H9 (cell line): Measurements from ENCODE around the gene WRAP73. TPM values are rescaled to one million over a fixed set of nuclear protein-coding genes. Genes with fewer than 3 reads are reported as not detected.

Source experiments
- DNase-seq: peaks from one replicate; pipeline ENCODE4 v3.0.0-alpha.2; 2017
- H2AFZ ChIP-seq: one replicate; pipeline ENCODE4 v1.6.1; 2013; ENCODE audit warnings: mild to moderate bottlenecking, low read length, control low read depth, moderate library complexity
- H2AK5ac ChIP-seq: 2 replicates; pipeline ENCODE4 v1.6.1; 2013; ENCODE audit warnings: low read length, control low read depth, mixed read lengths; ENCODE audit not compliant: insufficient read length
- H2BK120ac ChIP-seq: one replicate; pipeline ENCODE4 v1.6.1; 2013; ENCODE audit warnings: low read depth, mild to moderate bottlenecking, low read length, control low read depth, inconsistent platforms; ENCODE audit not compliant: poor library complexity, severe bottlenecking
- H2BK12ac ChIP-seq: 2 replicates; pipeline ENCODE4 v1.6.1; 2013; ENCODE audit warnings: low read length, control low read depth, mixed read lengths, low read depth; ENCODE audit not compliant: insufficient read length
- H2BK15ac ChIP-seq: 2 replicates; pipeline ENCODE4 v1.6.1; 2013; ENCODE audit warnings: low read depth, low read length, control low read depth
- H2BK20ac ChIP-seq: one replicate; pipeline ENCODE4 v1.6.1; 2013; ENCODE audit warnings: low read depth, mild to moderate bottlenecking, low read length, control low read depth, inconsistent platforms; ENCODE audit not compliant: poor library complexity, severe bottlenecking
- H2BK5ac ChIP-seq: 2 replicates; pipeline ENCODE4 v1.6.1; 2013; ENCODE audit warnings: low read length, control low read depth, mixed read lengths; ENCODE audit not compliant: insufficient read length
- H3K14ac ChIP-seq: 2 replicates; pipeline ENCODE4 v1.6.1; 2013; ENCODE audit warnings: low read length, control low read depth; ENCODE audit not compliant: insufficient read depth
- H3K18ac ChIP-seq: 2 replicates; pipeline ENCODE4 v1.6.1; 2013; ENCODE audit warnings: low read depth, mild to moderate bottlenecking, mixed read lengths, low read length, control low read depth; ENCODE audit not compliant: insufficient read length
- H3K23ac ChIP-seq: 2 replicates; pipeline ENCODE4 v1.6.1; 2013; ENCODE audit warnings: low read length, control low read depth, mixed read lengths, low read depth; ENCODE audit not compliant: insufficient read length
- H3K23me2 ChIP-seq: 2 replicates; pipeline ENCODE4 v1.6.1; 2013; ENCODE audit warnings: low read depth, mild to moderate bottlenecking, mixed read lengths, low read length, control low read depth; ENCODE audit not compliant: insufficient read length, poor library complexity, severe bottlenecking
- H3K27ac ChIP-seq: 2 replicates; pipeline ENCODE4 v1.5.1; 2013; ENCODE audit warnings: low read length, control low read depth, mixed read lengths, low read depth; ENCODE audit not compliant: insufficient read length
- H3K27me3 ChIP-seq: 2 replicates; pipeline ENCODE4 v1.6.1; 2013; ENCODE audit warnings: low read length, control low read depth, inconsistent platforms; ENCODE audit not compliant: insufficient read depth
- H3K4ac ChIP-seq: 2 replicates; pipeline ENCODE4 v1.6.1; 2013; ENCODE audit warnings: low read depth, mild to moderate bottlenecking, control low read depth, inconsistent platforms, low read length, moderate library complexity
- H3K4me1 ChIP-seq: 2 replicates; pipeline ENCODE4 v1.6.1; 2013; ENCODE audit warnings: low read length, control low read depth, inconsistent platforms; ENCODE audit not compliant: insufficient read depth
- H3K4me2 ChIP-seq: 2 replicates; pipeline ENCODE4 v1.6.1; 2013; ENCODE audit warnings: low read length, control low read depth, mixed read lengths; ENCODE audit not compliant: insufficient read length, insufficient read depth
- H3K56ac ChIP-seq: 2 replicates; pipeline ENCODE4 v1.6.1; 2013; ENCODE audit warnings: low read depth, mild to moderate bottlenecking, mixed read lengths, low read length, control low read depth; ENCODE audit not compliant: insufficient read length
- H3K79me1 ChIP-seq: 2 replicates; pipeline ENCODE4 v1.6.1; 2013; ENCODE audit warnings: low read depth, mild to moderate bottlenecking, moderate library complexity, low read length, control low read depth, inconsistent platforms; ENCODE audit not compliant: insufficient read depth, poor library complexity, severe bottlenecking
- H3K79me2 ChIP-seq: 2 replicates; pipeline ENCODE4 v1.6.1; 2013; ENCODE audit warnings: low read length, control low read depth, inconsistent platforms; ENCODE audit not compliant: insufficient read depth
- H3K9ac ChIP-seq: 2 replicates; pipeline ENCODE4 v1.6.1; 2013; ENCODE audit warnings: low read length, control low read depth, mixed read lengths; ENCODE audit not compliant: insufficient read length; ENCODE audit errors: extremely low read depth
- H3K9me3 ChIP-seq: one replicate; pipeline ENCODE4 v1.6.1; 2013; ENCODE audit warnings: low read depth, low read length, inconsistent platforms; ENCODE audit not compliant: control insufficient read depth
- H3T11ph ChIP-seq: one replicate; pipeline ENCODE4 v1.6.1; 2013; ENCODE audit warnings: mild to moderate bottlenecking, low read length, control low read depth, inconsistent platforms
- H4K20me1 ChIP-seq: one replicate; pipeline ENCODE4 v1.6.1; 2013; ENCODE audit not compliant: control insufficient read depth, insufficient read length, insufficient read depth
- H4K5ac ChIP-seq: 2 replicates; pipeline ENCODE4 v1.6.1; 2013; ENCODE audit warnings: low read depth, mild to moderate bottlenecking, mixed read lengths, low read length, control low read depth; ENCODE audit not compliant: insufficient read length
- H4K8ac ChIP-seq: replicated peaks from 2 replicates; pipeline ENCODE4 v1.6.1; 2013; ENCODE audit warnings: low read length, control low read depth, mixed read lengths, low read depth; ENCODE audit not compliant: insufficient read length
- H4K91ac ChIP-seq: 2 replicates; pipeline ENCODE4 v1.6.1; 2013; ENCODE audit warnings: low read depth, mild to moderate bottlenecking, moderate library complexity, mixed read lengths, low read length, control low read depth; ENCODE audit not compliant: insufficient read length
- H3K27ac Mint-ChIP-seq, 3 experiments: 2 replicates in 2 of 3; 3 replicates in 1 of 3; pipeline ENCODE4 v1.8.0; 2020 to 2021; ENCODE audit warnings: mixed read lengths in 3 of 3, mild to moderate bottlenecking in 1 of 3, moderate library complexity in 1 of 3
- H3K27me3 Mint-ChIP-seq: 2 replicates; pipeline ENCODE4 v1.8.0; 2021; ENCODE audit warnings: low read depth, mild to moderate bottlenecking, moderate library complexity, mixed read lengths
- H3K36me3 Mint-ChIP-seq, 3 experiments: 2 replicates in 2 of 3; 3 replicates in 1 of 3; pipeline ENCODE4 v1.8.0; 2020 to 2021; ENCODE audit warnings: low read depth in 3 of 3, mixed read lengths in 3 of 3; ENCODE audit not compliant: insufficient read depth in 1 of 3
- H3K4me1 Mint-ChIP-seq, 2 experiments: 2 replicates each; pipeline ENCODE4 v1.8.0; 2020; ENCODE audit warnings: mixed read lengths in 2 of 2
- H3K4me3 Mint-ChIP-seq, 2 experiments: 2 replicates in 1 of 2; 3 replicates in 1 of 2; pipeline ENCODE4 v1.8.0; 2020 to 2021; ENCODE audit warnings: mild to moderate bottlenecking in 2 of 2, mixed read lengths in 2 of 2, moderate library complexity in 1 of 2
- H3K9me3 Mint-ChIP-seq, 2 experiments: 2 replicates in 1 of 2; 3 replicates in 1 of 2; pipeline ENCODE4 v1.8.0; 2020; ENCODE audit warnings: mild to moderate bottlenecking in 2 of 2, mixed read lengths in 2 of 2, moderate library complexity in 1 of 2
- WGBS: extraction: QIAGEN DNeasy Blood & Tissue Kit; methylation state at CpG from one replicate; pipeline ENCODE4 v1.1.7; 2013; ENCODE audit warnings: missing lambda C conversion rate, low lambda C conversion rate, mixed read lengths; ENCODE audit not compliant: insufficient read length; ENCODE audit errors: extremely low coverage; 5-methylcytosine and 5-hydroxymethylcytosine counted together
- total RNA-seq: library from RNA; stranded (reverse); gene quantifications from 2 replicates; pipeline ENCODE4 v1.2.1, GENCODE V29; 2021
- TF ChIP-seq, protein P1 (sequence below): fragments of 200-600 bp; sonication (generic); conservative IDR thresholded peaks from 3 replicates; pipeline ENCODE4 v1.8.0; 2021; ENCODE audit warnings: antibody characterized with exemption, mild to moderate bottlenecking

WRAP73 gene
- total RNA-seq, 1 experiment from 2014 or later, result 28.4 TPM

DNA sequence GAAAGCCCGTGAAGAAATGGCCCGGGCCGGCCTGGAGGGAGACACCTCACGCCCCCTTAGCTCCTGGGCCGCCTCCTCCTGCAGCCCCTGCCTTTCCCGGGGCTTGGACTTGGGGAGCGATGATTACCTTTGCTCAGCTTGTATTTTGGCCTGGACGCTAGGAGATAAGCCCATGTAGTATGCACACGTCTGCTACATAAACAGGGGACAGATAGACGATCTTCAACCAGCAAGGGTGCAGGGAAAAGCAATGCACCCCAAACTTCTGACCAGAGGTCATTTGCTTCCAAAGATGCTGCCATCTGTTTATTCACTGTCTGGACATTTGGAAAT lies 3.3 kb upstream of the WRAP73 start:
- H4K91ac ChIP-seq, result no peak overlapping the region
- peaks cover 28% of the 10 kb centered on the region for H3K23me2 ChIP-seq
- H3K4me2 ChIP-seq, result peak overlapping the region; percentile 65
- peaks cover 0 to 2% of the 10 kb centered on the region in 2 experiments; a peak in 1 of 5 replicates for H3K9me3 Mint-ChIP-seq
- no peak overlapping the region for H2BK20ac ChIP-seq
- no peak overlapping the region; a peak in 1 of 7 replicates for H3K27ac Mint-ChIP-seq
- no peak overlapping the region for H2BK12ac ChIP-seq
- H4K20me1 ChIP-seq, result no peaks in the 10 kb centered on the region
- no peak overlapping the region for H4K5ac ChIP-seq
- WGBS, result no CpG with 5 or more reads among the region's 10 CpGs
- H2BK15ac ChIP-seq, result no peak overlapping the region
- no peak overlapping the region for H2AK5ac ChIP-seq
- no peak overlapping the region for H3K18ac ChIP-seq
- no peaks in the 10 kb centered on the region for H3K79me1 ChIP-seq
- no peak overlapping the region for H2AFZ ChIP-seq
- H4K8ac ChIP-seq, result no peak overlapping the region
- H3K79me2 ChIP-seq, result peaks cover 3% of the 10 kb centered on the region; the same call in 1 of the 2 replicates
- no peak overlapping the region for H3K23ac ChIP-seq
- DNase-seq, result no peak
- H3K4me3 Mint-ChIP-seq, result peak overlapping the region; percentile 55 to 56
- TF ChIP-seq, protein P1, sequence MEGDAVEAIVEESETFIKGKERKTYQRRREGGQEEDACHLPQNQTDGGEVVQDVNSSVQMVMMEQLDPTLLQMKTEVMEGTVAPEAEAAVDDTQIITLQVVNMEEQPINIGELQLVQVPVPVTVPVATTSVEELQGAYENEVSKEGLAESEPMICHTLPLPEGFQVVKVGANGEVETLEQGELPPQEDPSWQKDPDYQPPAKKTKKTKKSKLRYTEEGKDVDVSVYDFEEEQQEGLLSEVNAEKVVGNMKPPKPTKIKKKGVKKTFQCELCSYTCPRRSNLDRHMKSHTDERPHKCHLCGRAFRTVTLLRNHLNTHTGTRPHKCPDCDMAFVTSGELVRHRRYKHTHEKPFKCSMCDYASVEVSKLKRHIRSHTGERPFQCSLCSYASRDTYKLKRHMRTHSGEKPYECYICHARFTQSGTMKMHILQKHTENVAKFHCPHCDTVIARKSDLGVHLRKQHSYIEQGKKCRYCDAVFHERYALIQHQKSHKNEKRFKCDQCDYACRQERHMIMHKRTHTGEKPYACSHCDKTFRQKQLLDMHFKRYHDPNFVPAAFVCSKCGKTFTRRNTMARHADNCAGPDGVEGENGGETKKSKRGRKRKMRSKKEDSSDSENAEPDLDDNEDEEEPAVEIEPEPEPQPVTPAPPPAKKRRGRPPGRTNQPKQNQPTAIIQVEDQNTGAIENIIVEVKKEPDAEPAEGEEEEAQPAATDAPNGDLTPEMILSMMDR, result no peak
- H3K56ac ChIP-seq, result no peak overlapping the region
- H3K9me3 ChIP-seq, result no peaks in the 10 kb centered on the region
- no peak overlapping the region for H2BK120ac ChIP-seq
- H3K4me1 Mint-ChIP-seq, result peaks cover 27% of the 10 kb centered on the region in 2 experiments
- H3K27ac ChIP-seq, result no peak overlapping the region
- no peak overlapping the region for H3K4ac ChIP-seq
- H3T11ph ChIP-seq, result no peak overlapping the region
- no peaks in the 10 kb centered on the region for H3K4me1 ChIP-seq
- peaks cover 78% of the 10 kb centered on the region for H3K27me3 Mint-ChIP-seq
- no peak overlapping the region for H3K9ac ChIP-seq
- H3K27me3 ChIP-seq, result peaks cover 40% of the 10 kb centered on the region
- H3K36me3 Mint-ChIP-seq, result no peaks in the 10 kb centered on the region; a peak in 2 of 7 replicates
- H2BK5ac ChIP-seq, result no peak overlapping the region
- no peak overlapping the region for H3K14ac ChIP-seq
